IMR-90 (cell line): ENCODE results near the gene HDAC9. TPM values are rescaled to one million over a fixed set of nuclear protein-coding genes. Genes with fewer than 3 reads are reported as not detected.

Experiments
- ATAC-seq: fragments of 200-7000 bp; cut with Tn5 transposase; 2 replicates; pipeline ENCODE4 v1.9.1; 2020; ENCODE audit warnings: low read depth, mild to moderate bottlenecking, moderate library complexity
- BruUV-seq: library from RNA; stranded (reverse); fragments of 400-500 nt; replicated peaks from 2 replicates; lab custom pipeline; 2021; lab: Mats Ljungman, UMichigan
- CTCF ChIA-PET: fragments of 300-600 bp; formaldehyde crosslinking; extraction: SDS; loops from one replicate; lab custom pipeline; 2021; ENCODE audit warnings: antibody characterized with exemption; lab: Yijun Ruan, JAX
- POLR2A ChIA-PET: fragments of 300-600 bp; sonication (Branson Sonifier 250); formaldehyde crosslinking; loops from one replicate; lab custom pipeline; 2022; ENCODE audit warnings: antibody characterized with exemption; ENCODE audit not compliant: unreplicated experiment; lab: Charles Lee
- DNase-seq: peaks from one replicate; pipeline ENCODE4 v3.0.0; 2013
- H2AFZ ChIP-seq: replicated peaks from 2 replicates; pipeline ENCODE3; 2013; ENCODE audit warnings: low read length, mild to moderate bottlenecking; ENCODE audit not compliant: poor library complexity
- H2AK5ac ChIP-seq: 2 replicates; pipeline ENCODE4 v1.6.1; 2013; ENCODE audit warnings: low read depth, low read length, inconsistent platforms
- H2AK9ac ChIP-seq: replicated peaks from 2 replicates; pipeline ENCODE3; 2013; ENCODE audit warnings: mild to moderate bottlenecking, low read depth, low read length, moderate library complexity; ENCODE audit not compliant: poor library complexity
- H2BK120ac ChIP-seq: 2 replicates; pipeline ENCODE4 v1.6.1; 2013; ENCODE audit warnings: low read depth, low read length, inconsistent platforms
- H2BK15ac ChIP-seq: 3 replicates; pipeline ENCODE4 v1.6.1; 2013; ENCODE audit warnings: low read depth, low read length, inconsistent platforms
- H2BK20ac ChIP-seq: 2 replicates; pipeline ENCODE4 v1.6.1; 2013; ENCODE audit warnings: low read depth, mild to moderate bottlenecking, inconsistent platforms, low read length, moderate library complexity
- H2BK5ac ChIP-seq: 2 replicates; pipeline ENCODE4 v1.6.1; 2013; ENCODE audit warnings: mild to moderate bottlenecking, low read depth, low read length, inconsistent platforms; ENCODE audit not compliant: poor library complexity, severe bottlenecking
- H3K14ac ChIP-seq: replicated peaks from 2 replicates; pipeline ENCODE4 v1.6.1; 2013; ENCODE audit warnings: low read depth, low read length, inconsistent platforms
- H3K18ac ChIP-seq: 2 replicates; pipeline ENCODE4 v1.6.1; 2013; ENCODE audit warnings: low read depth, low read length, control low read depth
- H3K23ac ChIP-seq: 2 replicates; pipeline ENCODE4 v1.6.1; 2013; ENCODE audit warnings: low read depth, low read length, inconsistent platforms
- H3K27ac ChIP-seq: 2 replicates; pipeline ENCODE4 v1.5.1; 2013; ENCODE audit warnings: mild to moderate bottlenecking, control low read depth, low read length; ENCODE audit not compliant: insufficient read depth
- H3K27me3 ChIP-seq: 2 replicates; pipeline ENCODE4 v1.6.1; 2013; ENCODE audit warnings: low read length; ENCODE audit not compliant: control insufficient read depth, insufficient read depth
- H3K36me3 ChIP-seq: 2 replicates; pipeline ENCODE4 v1.6.1; 2013; ENCODE audit warnings: low read length, mixed read lengths; ENCODE audit not compliant: control insufficient read depth, insufficient read depth
- H3K4ac ChIP-seq: 2 replicates; pipeline ENCODE4 v1.6.1; 2013; ENCODE audit warnings: low read depth, low read length, inconsistent platforms
- H3K4me1 ChIP-seq: 2 replicates; pipeline ENCODE4 v1.6.1; 2013; ENCODE audit warnings: low read length, mixed read lengths; ENCODE audit not compliant: control insufficient read depth, insufficient read depth
- H3K4me2 ChIP-seq: 2 replicates; pipeline ENCODE4 v1.6.1; 2013; ENCODE audit warnings: low read depth, mild to moderate bottlenecking, control low read depth, low read length, moderate library complexity
- H3K4me3 ChIP-seq: 2 replicates; pipeline ENCODE4 v1.5.1; 2013; ENCODE audit warnings: low read depth, mild to moderate bottlenecking, control low read depth, low read length, moderate library complexity; ENCODE audit not compliant: insufficient read depth
- H3K56ac ChIP-seq: 2 replicates; pipeline ENCODE4 v1.6.1; 2013; ENCODE audit warnings: low read length, inconsistent platforms; ENCODE audit not compliant: insufficient read depth; ENCODE audit errors: extremely low read depth
- H3K79me1 ChIP-seq, 2 experiments: 2 replicates each; pipeline ENCODE4 v1.6.1; 2013; ENCODE audit warnings: low read length in 2 of 2, inconsistent platforms in 1 of 2, low read depth in 1 of 2
- H3K9ac ChIP-seq: 2 replicates; pipeline ENCODE4 v1.6.1; 2013; ENCODE audit warnings: low read depth, low read length, control low read depth
- H3K9me1 ChIP-seq: 2 replicates; pipeline ENCODE4 v1.6.1; 2013; ENCODE audit warnings: low read length, inconsistent platforms; ENCODE audit not compliant: insufficient read depth
- H3K9me3 ChIP-seq: 2 replicates; pipeline ENCODE4 v1.6.1; 2013; ENCODE audit warnings: low read length; ENCODE audit not compliant: control insufficient read depth, insufficient read depth
- H4K20me1 ChIP-seq: 2 replicates; pipeline ENCODE4 v1.6.1; 2013; ENCODE audit warnings: low read length, inconsistent platforms; ENCODE audit not compliant: insufficient read depth
- H4K5ac ChIP-seq: 2 replicates; pipeline ENCODE4 v1.6.1; 2013; ENCODE audit warnings: mild to moderate bottlenecking, low read depth, low read length, control low read depth
- H4K8ac ChIP-seq, 2 experiments: 2 replicates each; pipeline ENCODE4 v1.6.1; 2013; ENCODE audit warnings: low read depth in 2 of 2, low read length in 2 of 2, control low read depth in 1 of 2, inconsistent platforms in 1 of 2
- H4K91ac ChIP-seq: 2 replicates; pipeline ENCODE4 v1.6.1; 2013; ENCODE audit warnings: low read depth, low read length, inconsistent platforms; ENCODE audit not compliant: insufficient read depth
- CTCF ChIP-seq: conservative IDR thresholded peaks from 2 replicates; pipeline ENCODE4 v1.5.1; 2012; ENCODE audit warnings: mild to moderate bottlenecking, low read depth, low read length, improper control_type of control experiment
- MXI1 ChIP-seq: IDR thresholded peaks from 2 replicates; pipeline ENCODE4 v1.6.1; 2012; ENCODE audit warnings: low read depth, mild to moderate bottlenecking, low read length, moderate library complexity, borderline replicate concordance
- RAD21 ChIP-seq: IDR thresholded peaks from 2 replicates; pipeline ENCODE4 v1.6.1; 2012; ENCODE audit warnings: low read length, improper control_type of control experiment
- SMC3 ChIP-seq: fragments of 150-350 bp; IDR thresholded peaks from 2 replicates; pipeline ENCODE4 v1.6.1; 2016; ENCODE audit warnings: low read depth, mild to moderate bottlenecking, antibody characterized with exemption, low read length, moderate library complexity
- WGBS, 2 experiments: methylation state at CpG; one replicate each; pipeline versions ENCODE4 v1.1.5 to v1.1.7; 2013; ENCODE audit warnings: missing lambda C conversion rate in 2 of 2; ENCODE audit not compliant: insufficient read length in 1 of 2; ENCODE audit errors: extremely low coverage in 2 of 2; 5-methylcytosine and 5-hydroxymethylcytosine counted together
- dilution Hi-C: fragments of 300-500 bp; cut with HindIII; formaldehyde crosslinking; loops from one replicate; pipeline ENCODE4 v1.14.3; 2018; ENCODE audit warnings: low sequenced_read_pairs; ENCODE audit not compliant: unreplicated experiment
- in situ Hi-C: fragments of 300-500 bp; cut with MboI; formaldehyde crosslinking; loops from 3 replicates; pipeline ENCODE4 v1.14.3; 2019; ENCODE audit warnings: low sequenced_read_pairs, inconsistent platforms, mixed read lengths
- intact Hi-C: fragments of 100-400 bp; cut with micrococcal nuclease; formaldehyde crosslinking; loops from 2 replicates; pipeline ENCODE4 v1.10.0; 2022
- polyA plus RNA-seq, 3 experiments: library from polyadenylated mRNA; depleted of rRNA; stranded (reverse); fragments of >200 nt; gene quantifications; 2 replicates each; pipeline ENCODE4 v1.2.3, GENCODE V29; 2012; ENCODE audit warnings: low replicate concordance in 1 of 3
- total RNA-seq: library from RNA; depleted of rRNA; stranded (reverse); fragments of >200 nt; gene quantifications from 2 replicates; pipeline ENCODE4 v1.2.3, GENCODE V29; 2012

HDAC9 gene
- total and polyA plus RNA-seq, 2 of the 4 experiments (the other 2 are of a cell fraction), result 4.3 to 24.7 TPM

- Histone ChIP-seq H4K8ac (no peak overlapping the region), H3K9ac (no peak overlapping the region), H3K23ac (no peak overlapping the region), H3K27ac (no peak overlapping the region), H2BK20ac (no peak overlapping the region), H3K9me1 (no peaks in the 10 kb centered on the region), H4K91ac (no peak overlapping the region), H2AFZ (no peak overlapping the region), H2AK9ac (no peak overlapping the region), H3K36me3 (no peaks in the 10 kb centered on the region), H3K56ac (no peak overlapping the region), H3K18ac (no peak overlapping the region), H3K14ac (no peak overlapping the region), H2BK5ac (no peak overlapping the region), H3K4ac (no peak overlapping the region), H4K20me1 (no peaks in the 10 kb centered on the region), H3K27me3 (no peaks in the 10 kb centered on the region), H2BK15ac (no peak overlapping the region), H4K5ac (no peak overlapping the region), H3K9me3 (no peaks in the 10 kb centered on the region), H2AK5ac (no peak overlapping the region), H3K79me1 (no peaks in the 10 kb centered on the region), H3K4me2 (no peak overlapping the region), H2BK120ac (no peak overlapping the region), H3K4me3 (no peak overlapping the region), H3K4me1 (no peaks in the 10 kb centered on the region)
- dilution Hi-C loops (no loop called here), in situ Hi-C loops (loop anchor here (25.0 kb wide), 1 partner anchor 884 kb away; no protein-coding TSS in a partner anchor), intact Hi-C loops (loop anchor here (1.0 to 10.0 kb wide), 3 partner anchors 215 to 886 kb away; no protein-coding TSS in a partner anchor)
- WGBS, 2 experiments, result no CpG with 5 or more reads among the region's 3 CpGs
- no TSS peak for BruUV-seq
- CTCF ChIA-PET, result interaction anchor here (0.6 to 2.9 kb wide), 8 partner anchors 9 to 489 kb away, joined by 3 to 19 read pairs (median 4); no protein-coding TSS in a partner anchor
- ATAC-seq (no peak), DNase-seq (peak; percentile 42)
- POLR2A ChIA-PET, result no interaction called here
- TF ChIP-seq CTCF, result peak; percentile 54
- TF ChIP-seq SMC3, result peak; percentile 74
- TF ChIP-seq RAD21, result peak; percentile 68
- TF ChIP-seq MXI1, result no peak
These were observed 75.4 kb downstream of the HDAC9 start for GRCh38 chr7:18570890-18571478.
